GM04504 (cell line): ENCODE results near the gene DES.

Experiments
- DNase-seq: peaks from one replicate; pipeline ENCODE4 v3.0.0-alpha.2; 2012; ENCODE audit warnings: low read depth

DES gene

GRCh38 chr2:219457784-219458369 lies 39.7 kb downstream of the DES start:
- DNase-seq, result no peak

GRCh38 chr2:219458996-219459395 lies 40.8 kb downstream of the DES start:
- DNase-seq, result no peak

GRCh38 chr2:219459460-219460311 lies 41.5 kb downstream of the DES start:
- DNase-seq, result no peak

- DNase-seq, result no peak
Observed at GRCh38 chr2:219460424-219460926, 42.3 kb downstream of the DES start.

GRCh38 chr2:219461047-219461514 lies 42.9 kb downstream of the DES start:
- no peak for DNase-seq

GRCh38 chr2:219461669-219462068 lies 43.5 kb downstream of the DES start:
- DNase-seq, result no peak

- no peak for DNase-seq
Observed at GRCh38 chr2:219462349-219462748, 44.2 kb downstream of the DES start.

- no peak for DNase-seq
Observed at GRCh38 chr2:219464286-219465032, 46.3 kb downstream of the DES start.

- DNase-seq, result no peak
Observed at GRCh38 chr2:219465659-219466561, 47.7 kb downstream of the DES start.

- no peak for DNase-seq
Observed at GRCh38 chr2:219466816-219467735, 48.9 kb downstream of the DES start.

- DNase-seq, result no peak
Observed at GRCh38 chr2:219467736-219468075, 49.5 kb downstream of the DES start.

- DNase-seq, result no peak
Observed at GRCh38 chr2:219468410-219469185, 50.4 kb downstream of the DES start.

GRCh38 chr2:219469186-219469724 lies 51.1 kb downstream of the DES start:
- DNase-seq, result no peak

GRCh38 chr2:219470429-219470828 lies 52.3 kb downstream of the DES start:
- no peak for DNase-seq

- no peak for DNase-seq
Observed at GRCh38 chr2:219471476-219472371, 53.5 kb downstream of the DES start.

GRCh38 chr2:219472629-219473187 lies 54.5 kb downstream of the DES start:
- DNase-seq, result no peak

- no peak for DNase-seq
Observed at GRCh38 chr2:219473511-219473910, 55.3 kb downstream of the DES start.
